IMR-90 (cell line): ENCODE results near the gene NNAT. TPM values are rescaled to one million over a fixed set of nuclear protein-coding genes. Genes with fewer than 3 reads are reported as not detected.

Experiments
- ATAC-seq: fragments of 200-7000 bp; cut with Tn5 transposase; 2 replicates; pipeline ENCODE4 v1.9.1; 2020; ENCODE audit warnings: low read depth, mild to moderate bottlenecking, moderate library complexity
- BruUV-seq: library from RNA; stranded (reverse); fragments of 400-500 nt; replicated peaks from 2 replicates; lab custom pipeline; 2021; lab: Mats Ljungman, UMichigan
- CTCF ChIA-PET: fragments of 300-600 bp; formaldehyde crosslinking; extraction: SDS; loops from one replicate; lab custom pipeline; 2021; ENCODE audit warnings: antibody characterized with exemption; lab: Yijun Ruan, JAX
- POLR2A ChIA-PET: fragments of 300-600 bp; sonication (Branson Sonifier 250); formaldehyde crosslinking; loops from one replicate; lab custom pipeline; 2022; ENCODE audit warnings: antibody characterized with exemption; ENCODE audit not compliant: unreplicated experiment; lab: Charles Lee
- DNase-seq: peaks from one replicate; pipeline ENCODE4 v3.0.0; 2013
- H2AFZ ChIP-seq: replicated peaks from 2 replicates; pipeline ENCODE3; 2013; ENCODE audit warnings: low read length, mild to moderate bottlenecking; ENCODE audit not compliant: poor library complexity
- H2AK5ac ChIP-seq: 2 replicates; pipeline ENCODE4 v1.6.1; 2013; ENCODE audit warnings: low read depth, low read length, inconsistent platforms
- H2AK9ac ChIP-seq: replicated peaks from 2 replicates; pipeline ENCODE3; 2013; ENCODE audit warnings: mild to moderate bottlenecking, low read depth, low read length, moderate library complexity; ENCODE audit not compliant: poor library complexity
- H2BK120ac ChIP-seq: 2 replicates; pipeline ENCODE4 v1.6.1; 2013; ENCODE audit warnings: low read depth, low read length, inconsistent platforms
- H2BK15ac ChIP-seq: 3 replicates; pipeline ENCODE4 v1.6.1; 2013; ENCODE audit warnings: low read depth, low read length, inconsistent platforms
- H2BK20ac ChIP-seq: 2 replicates; pipeline ENCODE4 v1.6.1; 2013; ENCODE audit warnings: low read depth, mild to moderate bottlenecking, inconsistent platforms, low read length, moderate library complexity
- H2BK5ac ChIP-seq: 2 replicates; pipeline ENCODE4 v1.6.1; 2013; ENCODE audit warnings: mild to moderate bottlenecking, low read depth, low read length, inconsistent platforms; ENCODE audit not compliant: poor library complexity, severe bottlenecking
- H3K14ac ChIP-seq: replicated peaks from 2 replicates; pipeline ENCODE4 v1.6.1; 2013; ENCODE audit warnings: low read depth, low read length, inconsistent platforms
- H3K18ac ChIP-seq: 2 replicates; pipeline ENCODE4 v1.6.1; 2013; ENCODE audit warnings: low read depth, low read length, control low read depth
- H3K23ac ChIP-seq: 2 replicates; pipeline ENCODE4 v1.6.1; 2013; ENCODE audit warnings: low read depth, low read length, inconsistent platforms
- H3K27ac ChIP-seq: 2 replicates; pipeline ENCODE4 v1.5.1; 2013; ENCODE audit warnings: mild to moderate bottlenecking, control low read depth, low read length; ENCODE audit not compliant: insufficient read depth
- H3K27me3 ChIP-seq: 2 replicates; pipeline ENCODE4 v1.6.1; 2013; ENCODE audit warnings: low read length; ENCODE audit not compliant: control insufficient read depth, insufficient read depth
- H3K36me3 ChIP-seq: 2 replicates; pipeline ENCODE4 v1.6.1; 2013; ENCODE audit warnings: low read length, mixed read lengths; ENCODE audit not compliant: control insufficient read depth, insufficient read depth
- H3K4ac ChIP-seq: 2 replicates; pipeline ENCODE4 v1.6.1; 2013; ENCODE audit warnings: low read depth, low read length, inconsistent platforms
- H3K4me1 ChIP-seq: 2 replicates; pipeline ENCODE4 v1.6.1; 2013; ENCODE audit warnings: low read length, mixed read lengths; ENCODE audit not compliant: control insufficient read depth, insufficient read depth
- H3K4me2 ChIP-seq: 2 replicates; pipeline ENCODE4 v1.6.1; 2013; ENCODE audit warnings: low read depth, mild to moderate bottlenecking, control low read depth, low read length, moderate library complexity
- H3K4me3 ChIP-seq: 2 replicates; pipeline ENCODE4 v1.5.1; 2013; ENCODE audit warnings: low read depth, mild to moderate bottlenecking, control low read depth, low read length, moderate library complexity; ENCODE audit not compliant: insufficient read depth
- H3K56ac ChIP-seq: 2 replicates; pipeline ENCODE4 v1.6.1; 2013; ENCODE audit warnings: low read length, inconsistent platforms; ENCODE audit not compliant: insufficient read depth; ENCODE audit errors: extremely low read depth
- H3K79me1 ChIP-seq, 2 experiments: 2 replicates each; pipeline ENCODE4 v1.6.1; 2013; ENCODE audit warnings: low read length in 2 of 2, inconsistent platforms in 1 of 2, low read depth in 1 of 2
- H3K9ac ChIP-seq: 2 replicates; pipeline ENCODE4 v1.6.1; 2013; ENCODE audit warnings: low read depth, low read length, control low read depth
- H3K9me1 ChIP-seq: 2 replicates; pipeline ENCODE4 v1.6.1; 2013; ENCODE audit warnings: low read length, inconsistent platforms; ENCODE audit not compliant: insufficient read depth
- H3K9me3 ChIP-seq: 2 replicates; pipeline ENCODE4 v1.6.1; 2013; ENCODE audit warnings: low read length; ENCODE audit not compliant: control insufficient read depth, insufficient read depth
- H4K20me1 ChIP-seq: 2 replicates; pipeline ENCODE4 v1.6.1; 2013; ENCODE audit warnings: low read length, inconsistent platforms; ENCODE audit not compliant: insufficient read depth
- H4K5ac ChIP-seq: 2 replicates; pipeline ENCODE4 v1.6.1; 2013; ENCODE audit warnings: mild to moderate bottlenecking, low read depth, low read length, control low read depth
- H4K8ac ChIP-seq, 2 experiments: 2 replicates each; pipeline ENCODE4 v1.6.1; 2013; ENCODE audit warnings: low read depth in 2 of 2, low read length in 2 of 2, control low read depth in 1 of 2, inconsistent platforms in 1 of 2
- H4K91ac ChIP-seq: 2 replicates; pipeline ENCODE4 v1.6.1; 2013; ENCODE audit warnings: low read depth, low read length, inconsistent platforms; ENCODE audit not compliant: insufficient read depth
- BHLHE40 ChIP-seq: fragments of 150-350 bp; IDR thresholded peaks from 2 replicates; pipeline ENCODE4 v1.6.1; 2016; ENCODE audit warnings: mild to moderate bottlenecking, low read depth, low read length
- CEBPB ChIP-seq: IDR thresholded peaks from 2 replicates; pipeline ENCODE4 v1.6.1; 2012; ENCODE audit warnings: low read depth, low read length, improper control_type of control experiment
- CHD1 ChIP-seq: IDR thresholded peaks from 2 replicates; pipeline ENCODE4 v1.6.1; 2012; ENCODE audit warnings: low read depth, low read length, improper control_type of control experiment
- CTCF ChIP-seq: conservative IDR thresholded peaks from 2 replicates; pipeline ENCODE4 v1.5.1; 2012; ENCODE audit warnings: mild to moderate bottlenecking, low read depth, low read length, improper control_type of control experiment
- FOS ChIP-seq: fragments of 150-350 bp; IDR thresholded peaks from 2 replicates; pipeline ENCODE4 v1.6.1; 2016; ENCODE audit warnings: low read depth, low read length
- MAFK ChIP-seq: IDR thresholded peaks from 2 replicates; pipeline ENCODE4 v1.6.1; 2012; ENCODE audit warnings: low read depth, low read length, improper control_type of control experiment
- MAZ ChIP-seq: IDR thresholded peaks from 2 replicates; pipeline ENCODE4 v1.6.1; 2012; ENCODE audit warnings: low read depth, mild to moderate bottlenecking, low read length, improper control_type of control experiment, moderate library complexity, borderline replicate concordance
- MXI1 ChIP-seq: IDR thresholded peaks from 2 replicates; pipeline ENCODE4 v1.6.1; 2012; ENCODE audit warnings: low read depth, mild to moderate bottlenecking, low read length, moderate library complexity, borderline replicate concordance
- NFE2L2 ChIP-seq: fragments of 150-350 bp; IDR thresholded peaks from 2 replicates; pipeline ENCODE4 v1.6.1; 2016; ENCODE audit warnings: low read depth, mild to moderate bottlenecking, low read length
- POLR2A ChIP-seq: IDR thresholded peaks from 2 replicates; pipeline ENCODE4 v1.6.1; 2012; ENCODE audit warnings: mild to moderate bottlenecking, low read depth, low read length
- SMC3 ChIP-seq: fragments of 150-350 bp; IDR thresholded peaks from 2 replicates; pipeline ENCODE4 v1.6.1; 2016; ENCODE audit warnings: low read depth, mild to moderate bottlenecking, antibody characterized with exemption, low read length, moderate library complexity
- USF2 ChIP-seq: fragments of 150-350 bp; IDR thresholded peaks from 2 replicates; pipeline ENCODE4 v1.6.1; 2017; ENCODE audit warnings: mild to moderate bottlenecking, antibody characterized with exemption, low read length, low read depth
- WGBS, 2 experiments: methylation state at CpG; one replicate each; pipeline versions ENCODE4 v1.1.5 to v1.1.7; 2013; ENCODE audit warnings: missing lambda C conversion rate in 2 of 2; ENCODE audit not compliant: insufficient read length in 1 of 2; ENCODE audit errors: extremely low coverage in 2 of 2; 5-methylcytosine and 5-hydroxymethylcytosine counted together
- dilution Hi-C: fragments of 300-500 bp; cut with HindIII; formaldehyde crosslinking; loops from one replicate; pipeline ENCODE4 v1.14.3; 2018; ENCODE audit warnings: low sequenced_read_pairs; ENCODE audit not compliant: unreplicated experiment
- in situ Hi-C: fragments of 300-500 bp; cut with MboI; formaldehyde crosslinking; loops from 3 replicates; pipeline ENCODE4 v1.14.3; 2019; ENCODE audit warnings: low sequenced_read_pairs, inconsistent platforms, mixed read lengths
- intact Hi-C: fragments of 100-400 bp; cut with micrococcal nuclease; formaldehyde crosslinking; loops from 2 replicates; pipeline ENCODE4 v1.10.0; 2022
- polyA plus RNA-seq, 3 experiments: library from polyadenylated mRNA; depleted of rRNA; stranded (reverse); fragments of >200 nt; gene quantifications; 2 replicates each; pipeline ENCODE4 v1.2.3, GENCODE V29; 2012; ENCODE audit warnings: low replicate concordance in 1 of 3
- total RNA-seq: library from RNA; depleted of rRNA; stranded (reverse); fragments of >200 nt; gene quantifications from 2 replicates; pipeline ENCODE4 v1.2.3, GENCODE V29; 2012
- TF ChIP-seq, protein P1 (sequence below): fragments of 150-350 bp; IDR thresholded peaks from 2 replicates; pipeline ENCODE4 v1.6.1; 2016; ENCODE audit warnings: low read depth, mild to moderate bottlenecking, low read length, moderate library complexity, borderline replicate concordance

Gene NNAT
- total and polyA plus RNA-seq, 2 of the 4 experiments (the other 2 are of a cell fraction), result 2.0 to 6.5 TPM

- Histone ChIP-seq H2AFZ (no peak overlapping the region), H3K4me2 (no peak overlapping the region), H4K20me1 (no peaks in the 10 kb centered on the region), H2AK5ac (no peak overlapping the region), H3K36me3 (no peaks in the 10 kb centered on the region), H4K8ac (no peak overlapping the region), H4K5ac (no peak overlapping the region), H3K4me1 (no peaks in the 10 kb centered on the region), H2AK9ac (no peak overlapping the region), H4K91ac (no peak overlapping the region), H3K56ac (no peak overlapping the region), H2BK15ac (no peak overlapping the region), H3K9me3 (peaks cover 3% of the 10 kb centered on the region), H3K27ac (no peak overlapping the region), H2BK120ac (no peak overlapping the region), H3K4me3 (no peak overlapping the region), H3K18ac (no peak overlapping the region), H2BK5ac (no peak overlapping the region), H3K79me1 (no peaks in the 10 kb centered on the region), H3K4ac (no peak overlapping the region), H3K9ac (no peak overlapping the region), H3K23ac (no peak overlapping the region), H3K27me3 (peaks cover 43% of the 10 kb centered on the region), H3K9me1 (no peaks in the 10 kb centered on the region), H3K14ac (no peak overlapping the region), H2BK20ac (no peak overlapping the region)
- in situ Hi-C loops, result no loop called here
- TF ChIP-seq POLR2A (no peak), NFE2L2 (no peak), MAFK (no peak), SMC3 (no peak), MAZ (no peak), FOS (no peak), CTCF (no peak), MXI1 (no peak), CEBPB (no peak), USF2 (no peak), CHD1 (no peak), BHLHE40 (no peak)
- TF ChIP-seq, protein P1, sequence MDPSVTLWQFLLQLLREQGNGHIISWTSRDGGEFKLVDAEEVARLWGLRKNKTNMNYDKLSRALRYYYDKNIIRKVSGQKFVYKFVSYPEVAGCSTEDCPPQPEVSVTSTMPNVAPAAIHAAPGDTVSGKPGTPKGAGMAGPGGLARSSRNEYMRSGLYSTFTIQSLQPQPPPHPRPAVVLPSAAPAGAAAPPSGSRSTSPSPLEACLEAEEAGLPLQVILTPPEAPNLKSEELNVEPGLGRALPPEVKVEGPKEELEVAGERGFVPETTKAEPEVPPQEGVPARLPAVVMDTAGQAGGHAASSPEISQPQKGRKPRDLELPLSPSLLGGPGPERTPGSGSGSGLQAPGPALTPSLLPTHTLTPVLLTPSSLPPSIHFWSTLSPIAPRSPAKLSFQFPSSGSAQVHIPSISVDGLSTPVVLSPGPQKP, result no peak
- dilution Hi-C loops, result no loop called here
- no peak for ATAC-seq
- no CpG with 5 or more reads among the region's 5 CpGs for WGBS, 2 experiments
- BruUV-seq, result no TSS peak
- ChIA-PET CTCF (no interaction called here), POLR2A (no interaction called here)
- intact Hi-C loops, result no loop called here
- DNase-seq, result no peak
These were observed 39.4 kb upstream of the NNAT start for GRCh38 chr20:37481610-37482009.
